Measurements from ENCODE around the gene SUSD3.

GRCh38 chr9:93041108-93041802, 17.2 kb upstream of the SUSD3 start:
- TF ChIP-seq CTCF (conservative IDR thresholded peaks at IDR 0.05; ENCODE audit: low read depth, low read length) (no peak), EZH2 (IDR thresholded peaks at IDR 0.05; ENCODE audit: borderline replicate concordance, low read depth, low read length, poor library complexity, severe bottlenecking) (no peak)

All from A673 (cell line).